Ovary (tissue), 9 donors: ENCODE results near the gene BHLHE23. TPM values are rescaled to one million over a fixed set of nuclear protein-coding genes. Genes with fewer than 3 reads are reported as not detected.

Source experiments
- DNase-seq, 5 donors: peaks; one replicate each; pipeline ENCODE4 v3.0.0-alpha.2; 2019 to 2020
- H3K27ac ChIP-seq, 2 donors: fragments of 200-600 bp; one replicate each; pipeline versions ENCODE4 v1.5.1 to v1.8.0; 2019 to 2022
- H3K27me3 ChIP-seq: fragments of 200-600 bp; one replicate; pipeline ENCODE4 v1.8.0; 2022
- H3K36me3 ChIP-seq: fragments of 200-600 bp; sonication (generic); one replicate; pipeline ENCODE4 v1.5.1; 2019
- H3K4me1 ChIP-seq: one replicate; pipeline ENCODE4 v1.8.1; 2013; ENCODE audit warnings: mild to moderate bottlenecking, moderate library complexity; ENCODE audit not compliant: insufficient read depth
- H3K4me3 ChIP-seq: fragments of 200-600 bp; sonication (generic); one replicate; pipeline ENCODE4 v1.5.1; 2017
- H3K9me3 ChIP-seq, 2 donors: fragments of 200-600 bp in 1 of 2; sonication (generic) in 1 of 2; one replicate each; pipeline versions ENCODE4 v1.5.1 to v1.8.1; 2013 to 2019; ENCODE audit warnings: mild to moderate bottlenecking in 1 of 2, moderate library complexity in 1 of 2
- EP300 ChIP-seq: sonication (generic); formaldehyde crosslinking; IDR thresholded peaks from one replicate; pipeline ENCODE4 v1.6.1; 2017; ENCODE audit warnings: antibody characterized with exemption
- POLR2A ChIP-seq: fragments of 450-650 bp; IDR thresholded peaks from one replicate; pipeline ENCODE4 v1.6.1; 2017; ENCODE audit warnings: antibody characterized with exemption, mild to moderate bottlenecking, moderate library complexity
- WGBS, 3 donors: extraction: QIAGEN DNeasy Blood & Tissue Kit in 1 of 3; methylation state at CpG; one replicate each; pipeline versions ENCODE4 v1.1.5 to v1.1.7; 2013 to 2017; 5-methylcytosine and 5-hydroxymethylcytosine counted together
- intact Hi-C, 4 donors: fragments of 100-400 bp; cut with DNase I; formaldehyde crosslinking; loops; one replicate each; pipeline versions ENCODE4 v1.11.0 to v1.15.1; 2022 to 2023
- polyA plus RNA-seq, 2 donors: library from polyadenylated mRNA; stranded (reverse); fragments of 200-250 nt in 1 of 2; fragments of 350-450 nt in 1 of 2; fragmentation: Illumina TruSeq in 1 of 2; extraction: RNeasy Lipid Tissue Mini Kit (QIAGEN cat#74804) in 1 of 2; gene quantifications; one replicate each; pipeline ENCODE4 v1.2.3, GENCODE V29; 2013 to 2014
- total RNA-seq, 7 donors: library from RNA; depleted of rRNA in 2 of 7; stranded (reverse); fragments of >200 nt in 2 of 7; fragmentation: NEBNext Ultra II Directional in 3 of 7; extraction: Animal tissue kit (Norgen Biotek cat#: 25700) in 3 of 7; gene quantifications; one replicate each; pipeline versions ENCODE4 v1.1.0 to v1.2.4, GENCODE V29; 2016 to 2023
- TF ChIP-seq, protein P1 (sequence below), 3 donors: fragments of 450-650 bp in 2 of 3; fragments of 200-600 bp in 1 of 3; IDR thresholded peaks; one replicate each; pipeline versions ENCODE4 v1.5.1 to v1.8.0; 2016 to 2022; ENCODE audit warnings: antibody characterized with exemption in 3 of 3, mild to moderate bottlenecking in 1 of 3
- donor health status: DM: no; HTN: no; CAD: no; lungs with moderate emphysema.
- donor health status: DM: no; HTN: no; CAD: no.
- donor health status: Bipolar disorder and iron deficiency.
- donor health status: DM: yes; HTN: yes; CAD: no.
- donor health status: DM: no; HTN: no; CAD: no.
- donor health status: DM: yes; HTN: yes; CAD: no.

Gene BHLHE23
- total and polyA plus RNA-seq, 9 donors = not detected

- Histone ChIP-seq H3K36me3 (no peaks in the 10 kb centered on the region), H3K27ac (no peak overlapping the region), H3K4me1 (no peaks in the 10 kb centered on the region), H3K9me3 (no peaks in the 10 kb centered on the region), H3K27me3 (no peaks in the 10 kb centered on the region), H3K4me3 (no peak overlapping the region)
- intact Hi-C loops = no loop called here
- DNase-seq = no peak
- WGBS, 3 donors = 74 to 81% (median 75%) methylated on average over 12 of the region's 12 CpGs
- TF ChIP-seq, protein P1, sequence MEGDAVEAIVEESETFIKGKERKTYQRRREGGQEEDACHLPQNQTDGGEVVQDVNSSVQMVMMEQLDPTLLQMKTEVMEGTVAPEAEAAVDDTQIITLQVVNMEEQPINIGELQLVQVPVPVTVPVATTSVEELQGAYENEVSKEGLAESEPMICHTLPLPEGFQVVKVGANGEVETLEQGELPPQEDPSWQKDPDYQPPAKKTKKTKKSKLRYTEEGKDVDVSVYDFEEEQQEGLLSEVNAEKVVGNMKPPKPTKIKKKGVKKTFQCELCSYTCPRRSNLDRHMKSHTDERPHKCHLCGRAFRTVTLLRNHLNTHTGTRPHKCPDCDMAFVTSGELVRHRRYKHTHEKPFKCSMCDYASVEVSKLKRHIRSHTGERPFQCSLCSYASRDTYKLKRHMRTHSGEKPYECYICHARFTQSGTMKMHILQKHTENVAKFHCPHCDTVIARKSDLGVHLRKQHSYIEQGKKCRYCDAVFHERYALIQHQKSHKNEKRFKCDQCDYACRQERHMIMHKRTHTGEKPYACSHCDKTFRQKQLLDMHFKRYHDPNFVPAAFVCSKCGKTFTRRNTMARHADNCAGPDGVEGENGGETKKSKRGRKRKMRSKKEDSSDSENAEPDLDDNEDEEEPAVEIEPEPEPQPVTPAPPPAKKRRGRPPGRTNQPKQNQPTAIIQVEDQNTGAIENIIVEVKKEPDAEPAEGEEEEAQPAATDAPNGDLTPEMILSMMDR (IDR thresholded peaks at IDR 0.05) = no peak
- TF ChIP-seq POLR2A = no peak
- no peak for TF ChIP-seq EP300
Measured at GRCh38 chr20:63048516-63049190, 41.9 kb upstream of the BHLHE23 start.

- Histone ChIP-seq H3K27me3 (no peaks in the 10 kb centered on the region), H3K9me3 (no peaks in the 10 kb centered on the region), H3K36me3 (no peaks in the 10 kb centered on the region), H3K4me1 (no peaks in the 10 kb centered on the region), H3K27ac (no peak overlapping the region), H3K4me3 (no peak overlapping the region)
- intact Hi-C loops = no loop called here
- no peak for DNase-seq
- TF ChIP-seq EP300 = no peak
- WGBS, 3 donors = 81 to 87% (median 87%) methylated on average over 10 of the region's 10 CpGs
Measured at GRCh38 chr20:63047946-63048345, 41.2 kb upstream of the BHLHE23 start.

DNA sequence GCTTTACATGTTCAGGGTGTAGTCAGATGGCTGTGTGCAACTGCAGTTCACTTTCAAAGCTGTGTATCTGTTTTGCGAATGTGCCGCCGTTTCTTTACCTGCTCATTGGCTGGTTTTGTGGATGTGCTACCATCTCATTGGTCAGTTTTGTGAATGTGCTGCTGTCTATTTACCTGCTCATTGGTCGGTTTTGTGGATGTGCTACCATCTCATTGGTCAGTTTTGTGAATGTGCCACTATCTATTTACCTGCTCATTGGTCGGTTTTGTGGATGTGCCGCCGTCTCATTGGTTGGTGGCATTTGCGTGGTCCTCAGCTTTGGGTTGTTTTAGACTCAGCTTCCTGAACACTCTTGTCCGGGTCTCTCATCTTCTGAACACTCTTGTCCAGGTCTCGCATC, 40.5 kb upstream of the BHLHE23 start:
- TF ChIP-seq, protein P1 (IDR thresholded peaks at IDR 0.05) = no peak
- no peak for TF ChIP-seq POLR2A
- TF ChIP-seq EP300 = no peak
- Histone ChIP-seq H3K27ac (no peak overlapping the region), H3K9me3 (no peaks in the 10 kb centered on the region), H3K4me1 (no peaks in the 10 kb centered on the region), H3K27me3 (no peaks in the 10 kb centered on the region), H3K4me3 (no peak overlapping the region), H3K36me3 (no peaks in the 10 kb centered on the region)
- intact Hi-C loops = no loop called here
- DNase-seq = no peak
- WGBS, 3 donors = 87 to 92% (median 90%) methylated on average over 10 of the region's 10 CpGs

DNA sequence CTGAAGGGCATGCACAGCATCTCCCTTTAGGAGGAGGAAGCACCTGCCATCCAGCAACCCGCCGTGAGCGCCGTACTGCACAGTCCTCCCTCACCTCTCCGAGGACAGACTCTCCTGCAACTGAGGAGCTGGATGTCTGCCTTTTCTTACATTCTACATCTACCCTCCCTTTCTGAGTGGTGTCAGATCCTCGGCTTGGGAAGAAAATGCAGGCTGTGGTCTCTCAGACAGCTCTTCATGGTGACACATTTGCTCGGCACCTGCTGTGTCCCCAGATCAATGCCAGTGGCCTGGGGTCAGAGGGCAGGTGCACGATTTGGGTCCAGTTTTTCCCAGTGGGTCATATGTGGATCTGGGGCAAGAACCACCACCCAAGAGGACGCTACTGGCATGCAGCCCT, 40.1 kb upstream of the BHLHE23 start:
- no peaks in the 10 kb centered on the region for H3K27me3 ChIP-seq

DNA sequence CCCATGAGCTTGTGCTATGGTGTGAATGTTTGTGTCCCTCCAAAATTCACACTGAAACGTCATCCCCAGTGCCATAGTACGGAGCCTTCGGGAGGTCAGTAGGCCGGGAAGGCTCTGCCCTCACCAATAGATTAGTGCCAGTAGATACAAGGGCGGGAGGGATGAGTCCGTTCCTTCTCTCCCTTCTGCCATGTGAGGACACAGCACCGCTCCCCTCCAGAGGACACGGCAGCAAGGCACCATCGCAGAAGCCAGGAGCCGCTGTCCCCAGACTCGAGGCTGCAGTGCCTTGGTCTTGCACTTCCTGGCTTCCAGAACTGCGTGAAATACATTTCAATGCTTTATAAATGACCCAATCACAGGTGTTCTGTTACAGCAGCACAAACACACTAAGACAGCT, 39.2 kb upstream of the BHLHE23 start:
- no peak for DNase-seq
- Histone ChIP-seq H3K4me1 (no peaks in the 10 kb centered on the region), H3K4me3 (no peak overlapping the region), H3K27ac (no peak overlapping the region), H3K9me3 (no peaks in the 10 kb centered on the region), H3K36me3 (no peaks in the 10 kb centered on the region), H3K27me3 (no peaks in the 10 kb centered on the region)
- intact Hi-C loops = no loop called here
- no peak for TF ChIP-seq EP300
- TF ChIP-seq, protein P1 (IDR thresholded peaks at IDR 0.05) = no peak
- no peak for TF ChIP-seq POLR2A
- WGBS, 3 donors = 61 to 81% (median 70%) methylated on average over 12 of the region's 12 CpGs

More for the DNA sequence above, 40.1 kb upstream of the BHLHE23 start:
- no peaks in the 10 kb centered on the region for H3K4me1 ChIP-seq
- H3K36me3 ChIP-seq = no peaks in the 10 kb centered on the region
- H3K27ac ChIP-seq = no peak overlapping the region
- TF ChIP-seq EP300 (no peak), POLR2A (no peak)
- TF ChIP-seq, protein P1 (IDR thresholded peaks at IDR 0.05) = no peak
- no peaks in the 10 kb centered on the region for H3K9me3 ChIP-seq
- WGBS, 3 donors = 69 to 78% (median 75%) methylated on average over 9 of the region's 9 CpGs
- DNase-seq = no peak
- no peak overlapping the region for H3K4me3 ChIP-seq
- intact Hi-C loops = no loop called here
